ENCODE results near the gene TACR2.

TACR2 gene

GRCh38 chr10:69457771-69458237 lies 41.1 kb upstream of the TACR2 start:
- H3K4me3 ChIP-seq (ENCODE audit: low read depth, low read length) = no peak overlapping the region
- DNase-seq (ENCODE audit: low read depth) = no peak
- TF ChIP-seq, protein P1, sequence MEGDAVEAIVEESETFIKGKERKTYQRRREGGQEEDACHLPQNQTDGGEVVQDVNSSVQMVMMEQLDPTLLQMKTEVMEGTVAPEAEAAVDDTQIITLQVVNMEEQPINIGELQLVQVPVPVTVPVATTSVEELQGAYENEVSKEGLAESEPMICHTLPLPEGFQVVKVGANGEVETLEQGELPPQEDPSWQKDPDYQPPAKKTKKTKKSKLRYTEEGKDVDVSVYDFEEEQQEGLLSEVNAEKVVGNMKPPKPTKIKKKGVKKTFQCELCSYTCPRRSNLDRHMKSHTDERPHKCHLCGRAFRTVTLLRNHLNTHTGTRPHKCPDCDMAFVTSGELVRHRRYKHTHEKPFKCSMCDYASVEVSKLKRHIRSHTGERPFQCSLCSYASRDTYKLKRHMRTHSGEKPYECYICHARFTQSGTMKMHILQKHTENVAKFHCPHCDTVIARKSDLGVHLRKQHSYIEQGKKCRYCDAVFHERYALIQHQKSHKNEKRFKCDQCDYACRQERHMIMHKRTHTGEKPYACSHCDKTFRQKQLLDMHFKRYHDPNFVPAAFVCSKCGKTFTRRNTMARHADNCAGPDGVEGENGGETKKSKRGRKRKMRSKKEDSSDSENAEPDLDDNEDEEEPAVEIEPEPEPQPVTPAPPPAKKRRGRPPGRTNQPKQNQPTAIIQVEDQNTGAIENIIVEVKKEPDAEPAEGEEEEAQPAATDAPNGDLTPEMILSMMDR (IDR thresholded peaks at IDR 0.05; ENCODE audit: low read depth, low read length, missing control alignments) = no peak
- in situ Hi-C loops (cut with HindIII; ENCODE audit: low sequenced_read_pairs) = no loop called here

DNA sequence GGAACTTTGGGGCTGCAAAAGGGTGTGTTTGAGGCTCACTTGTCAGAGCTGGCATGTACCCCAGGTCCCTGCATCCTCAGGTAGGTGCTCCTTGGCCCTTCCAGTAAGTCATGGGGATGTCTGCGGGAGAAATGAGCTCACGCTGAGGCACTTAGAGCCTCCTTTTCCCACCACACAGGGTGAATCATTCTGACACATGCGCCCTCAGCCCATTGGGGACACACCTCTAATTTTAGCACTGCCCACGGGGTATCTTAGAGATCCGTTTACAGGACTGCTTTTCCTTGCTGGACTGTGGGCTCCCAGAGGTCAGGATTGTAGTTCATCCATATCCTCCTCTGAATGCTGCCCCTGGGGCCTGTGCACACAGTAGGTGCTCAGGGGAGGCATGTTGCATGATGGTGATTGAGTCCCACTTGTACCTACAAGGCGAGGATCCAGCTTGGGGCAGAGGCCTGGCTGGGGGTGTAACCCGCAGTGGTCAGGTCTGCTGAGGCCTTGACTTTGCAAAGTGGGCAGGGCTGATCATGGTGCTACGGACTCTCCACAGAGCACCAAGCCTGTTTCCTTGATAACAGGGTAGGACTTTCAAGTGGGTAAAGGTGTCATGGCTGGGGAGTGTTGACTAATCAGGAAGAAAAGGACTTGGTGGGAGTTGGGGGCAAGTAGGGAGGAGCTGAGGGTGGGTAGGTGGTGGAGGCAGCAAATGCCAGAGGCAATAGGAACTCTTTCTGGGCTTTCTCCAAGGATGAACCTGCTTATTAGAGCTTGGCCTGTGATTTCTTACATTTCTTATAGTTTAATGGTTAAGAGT lies 40.4 kb upstream of the TACR2 start:
- no peak for DNase-seq (ENCODE audit: low read depth)
- TF ChIP-seq, protein P1 (IDR thresholded peaks at IDR 0.05; ENCODE audit: low read depth, low read length, missing control alignments) = no peak
- no peak overlapping the region for H3K4me3 ChIP-seq (ENCODE audit: low read depth, low read length)
- in situ Hi-C loops (cut with HindIII; ENCODE audit: low sequenced_read_pairs) = no loop called here

GRCh38 chr10:69455006-69455763 lies 38.5 kb upstream of the TACR2 start:
- in situ Hi-C loops (cut with HindIII; ENCODE audit: low sequenced_read_pairs) = no loop called here
- TF ChIP-seq, protein P1 (IDR thresholded peaks at IDR 0.05; ENCODE audit: low read depth, low read length, missing control alignments) = no peak
- no peak for DNase-seq (ENCODE audit: low read depth)
- no peak overlapping the region for H3K4me3 ChIP-seq (ENCODE audit: low read depth, low read length)

- DNase-seq (ENCODE audit: low read depth) = no peak
- TF ChIP-seq, protein P1 (IDR thresholded peaks at IDR 0.05; ENCODE audit: low read depth, low read length, missing control alignments) = no peak
- in situ Hi-C loops (cut with HindIII; ENCODE audit: low sequenced_read_pairs) = no loop called here
- no peak overlapping the region for H3K4me3 ChIP-seq (ENCODE audit: low read depth, low read length)
These were observed 37.1 kb upstream of the TACR2 start for GRCh38 chr10:69453795-69454194.

- in situ Hi-C loops (cut with HindIII; ENCODE audit: low sequenced_read_pairs) = no loop called here
- no peak for DNase-seq (ENCODE audit: low read depth)
- TF ChIP-seq, protein P1 (IDR thresholded peaks at IDR 0.05; ENCODE audit: low read depth, low read length, missing control alignments) = no peak
These were observed 36.1 kb upstream of the TACR2 start for GRCh38 chr10:69452676-69453415.

GRCh38 chr10:69451784-69452251 lies 35.1 kb upstream of the TACR2 start:
- TF ChIP-seq, protein P1 (IDR thresholded peaks at IDR 0.05; ENCODE audit: low read depth, low read length, missing control alignments) = no peak
- DNase-seq (ENCODE audit: low read depth) = no peak
- H3K4me3 ChIP-seq (ENCODE audit: low read depth, low read length) = peak overlapping the region; percentile 46
- in situ Hi-C loops (cut with HindIII; ENCODE audit: low sequenced_read_pairs) = no loop called here

More at GRCh38 chr10:69452676-69453415, 36.1 kb upstream of the TACR2 start:
- H3K4me3 ChIP-seq (ENCODE audit: low read depth, low read length) = no peak overlapping the region

All from astrocyte of the cerebellum (primary cell).